ENCODE measurements around the gene BRD3OS.
A peak's percentile ranks its signal among the peaks of the same experiment; 100 is the strongest.
"Not testable (repeated sequence)": the region's sequence is repeated elsewhere in the genome, so short reads cannot be mapped to it uniquely, and the experiment has no call there.

BRD3OS gene

GRCh38 chr9:134024828-134025605 lies at the start of gene BRD3OS:
BRD3OS (plus strand) TSS chr9:134025481; CDS start chr9:134026748, 1,267 bp downstream.
- peak; percentile 96 to 97 for DNase-seq

GRCh38 chr9:133975511-133975910 lies 49.8 kb upstream of the BRD3OS start:
- no peak for DNase-seq

DNA sequence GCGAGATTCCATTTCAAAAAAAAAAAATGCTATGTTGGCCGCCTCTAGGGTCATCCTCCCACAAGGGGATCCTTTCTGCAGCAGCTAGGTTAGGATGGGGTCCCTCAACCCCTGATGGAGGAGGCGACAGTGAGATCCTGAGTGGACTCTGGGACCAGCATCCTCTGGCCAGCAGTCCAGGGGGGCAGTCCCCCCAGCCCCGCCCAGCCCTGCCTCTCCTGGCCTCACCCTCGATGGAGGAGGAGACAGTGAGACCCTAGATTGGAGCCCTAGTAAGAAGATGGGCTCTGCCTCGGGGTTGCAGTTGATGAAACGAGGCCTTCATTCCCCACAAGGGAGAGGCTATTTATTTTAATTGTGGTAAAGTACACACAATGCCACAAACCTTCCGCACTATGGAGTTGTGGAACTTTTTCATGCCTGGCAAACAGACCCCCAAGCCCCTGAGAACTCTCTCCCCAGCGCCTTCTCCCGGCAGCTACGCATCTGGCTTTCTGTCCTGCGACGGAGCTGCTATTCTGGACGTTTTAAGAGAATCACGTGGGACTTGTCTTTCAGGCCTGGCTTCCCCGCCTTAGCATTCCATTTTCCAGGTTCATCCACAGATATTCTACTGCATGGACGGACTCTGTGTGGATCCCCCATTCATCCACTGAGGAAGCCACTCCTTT lies 49.0 kb upstream of the BRD3OS start:
- DNase-seq, result no peak

- no peak for DNase-seq
Measured at GRCh38 chr9:133976887-133977286, 48.4 kb upstream of the BRD3OS start.

GRCh38 chr9:133977421-133978201 lies 47.7 kb upstream of the BRD3OS start:
- no peak for DNase-seq

- no peak for DNase-seq
Measured at GRCh38 chr9:133978226-133978898, 46.9 kb upstream of the BRD3OS start.

DNA sequence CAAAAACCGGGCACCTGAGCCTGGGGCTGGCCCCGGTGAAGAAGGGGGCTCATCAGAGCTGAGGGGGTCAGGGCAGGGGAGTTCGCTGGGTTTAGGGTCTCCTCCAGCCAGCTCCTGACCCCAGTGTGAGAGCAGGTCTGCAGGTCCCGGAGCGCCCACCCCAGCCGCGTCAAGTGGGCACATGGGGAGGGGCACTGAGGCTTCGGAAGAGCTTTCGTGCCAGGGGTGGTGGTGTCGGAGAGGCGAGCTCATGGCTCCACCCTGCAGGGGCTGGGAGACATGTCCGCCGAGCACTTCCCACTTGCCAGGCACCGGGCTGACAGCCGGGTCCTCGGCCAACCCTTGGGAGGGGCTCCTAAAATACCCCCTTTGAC lies 46.4 kb upstream of the BRD3OS start:
- no peak for DNase-seq

GRCh38 chr9:133979273-133979920 lies 45.9 kb upstream of the BRD3OS start:
- DNase-seq, result no peak

GRCh38 chr9:133979921-133980863 lies 45.1 kb upstream of the BRD3OS start:
- no peak for DNase-seq

DNA sequence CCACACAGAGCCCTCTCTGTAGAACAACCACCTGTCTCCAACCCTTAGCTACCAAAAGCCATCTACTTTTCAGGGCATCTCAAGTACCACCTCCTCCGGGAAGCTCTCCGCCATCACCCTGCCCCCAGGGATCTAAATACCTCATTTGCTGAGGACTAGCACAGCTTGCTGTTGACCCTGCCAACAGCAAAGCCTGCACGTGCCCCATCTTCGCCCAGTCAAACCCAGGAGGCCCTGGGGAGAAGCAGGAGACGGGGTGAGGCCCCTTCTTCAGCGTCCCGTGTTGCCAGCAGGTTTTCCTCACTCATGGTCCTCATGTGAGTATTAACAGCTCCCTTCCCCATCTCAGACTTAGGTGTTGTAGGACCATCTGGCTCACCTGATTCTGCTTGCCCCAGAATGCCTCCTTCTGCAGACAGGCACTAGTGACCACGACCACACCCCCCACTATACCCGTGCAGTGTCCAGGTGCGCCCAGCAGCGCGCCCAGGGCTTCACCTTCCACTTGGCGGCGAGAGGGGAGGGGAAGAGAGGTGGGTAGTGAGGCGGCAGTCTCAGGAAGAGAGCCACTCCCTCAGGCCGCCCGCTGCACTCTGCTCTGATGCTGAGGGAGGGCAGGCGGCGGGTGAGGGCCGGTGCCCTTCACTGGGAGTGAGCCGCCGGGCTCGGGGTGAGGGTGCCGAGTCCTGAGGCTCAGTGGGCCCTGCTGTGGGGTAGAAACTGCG lies 44.3 kb upstream of the BRD3OS start:
- no peak for DNase-seq

DNA sequence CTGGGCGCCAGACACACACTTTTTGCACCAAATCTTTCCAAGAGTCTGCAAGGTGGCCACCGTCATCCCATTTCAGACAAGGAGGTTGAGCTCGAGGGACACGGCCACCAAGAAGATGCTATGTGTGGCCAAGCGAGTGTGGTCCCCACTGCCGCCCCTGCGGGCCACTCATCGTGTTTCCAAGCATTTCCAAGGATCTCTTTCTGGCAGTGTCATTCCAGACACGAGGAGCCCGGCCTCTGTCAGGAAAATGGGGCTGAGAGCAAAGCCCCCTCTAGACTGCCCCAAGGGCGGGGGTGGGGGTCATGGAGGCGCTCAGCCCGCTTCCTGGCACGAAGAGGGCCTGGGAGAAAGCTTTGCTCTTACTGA lies 43.7 kb upstream of the BRD3OS start:
- DNase-seq, result no peak

- DNase-seq, result no peak
Measured at GRCh38 chr9:133981958-133982681, 43.2 kb upstream of the BRD3OS start.

- no peak for DNase-seq
Measured at GRCh38 chr9:133982971-133983720, 42.1 kb upstream of the BRD3OS start.

DNA sequence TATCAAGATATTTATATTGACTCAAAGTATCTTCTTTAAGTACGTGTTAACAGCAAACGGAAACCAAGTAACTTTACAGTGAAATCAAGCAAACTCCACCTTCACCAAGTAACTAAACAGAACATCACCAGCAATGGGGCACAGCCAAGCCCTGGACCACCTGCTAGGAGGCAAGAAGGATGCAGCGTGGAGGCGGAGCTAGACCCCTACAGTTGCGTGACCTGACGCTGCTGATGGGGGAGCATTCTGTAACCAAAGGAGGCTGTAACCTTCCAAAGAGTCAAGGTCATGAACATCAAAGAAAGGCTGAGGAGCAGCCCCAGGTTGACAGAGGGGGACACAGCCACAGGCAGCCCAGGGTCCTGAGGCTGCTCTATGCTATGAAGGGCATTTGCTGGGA lies 39.2 kb upstream of the BRD3OS start:
- DNase-seq, result no peak

DNA sequence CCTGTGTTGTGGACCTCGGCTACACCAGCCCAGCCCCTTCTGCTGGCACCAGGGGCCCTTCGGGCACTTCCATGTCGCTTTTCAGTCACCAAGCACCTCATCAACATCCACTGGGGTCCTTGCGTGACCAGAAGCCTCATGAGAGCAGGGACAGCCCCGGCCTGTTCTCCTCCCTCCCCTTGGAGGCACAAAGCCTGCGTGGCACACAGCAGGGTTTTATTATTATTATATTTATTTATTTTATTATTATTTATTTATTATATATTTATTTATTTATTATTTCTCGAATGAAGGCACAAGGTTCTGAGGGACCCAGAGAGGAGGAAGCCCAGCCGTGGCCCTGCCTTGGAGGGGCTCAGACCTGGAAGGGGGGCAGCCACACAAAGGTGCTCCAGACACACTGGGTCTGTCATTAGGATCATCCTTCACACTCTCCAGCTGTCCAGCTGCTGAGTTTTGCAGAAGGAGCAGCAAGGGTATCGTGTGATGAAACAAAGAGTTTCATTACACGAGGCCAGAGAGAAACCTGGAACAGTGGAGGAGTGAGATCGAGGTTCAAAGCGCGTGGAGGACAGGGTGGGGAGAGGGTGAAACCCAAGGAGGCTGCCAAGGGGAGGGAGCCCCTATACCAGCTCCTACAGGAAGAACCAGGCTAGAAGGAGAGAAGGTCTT lies 38.4 kb upstream of the BRD3OS start:
- DNase-seq, result no peak

DNA sequence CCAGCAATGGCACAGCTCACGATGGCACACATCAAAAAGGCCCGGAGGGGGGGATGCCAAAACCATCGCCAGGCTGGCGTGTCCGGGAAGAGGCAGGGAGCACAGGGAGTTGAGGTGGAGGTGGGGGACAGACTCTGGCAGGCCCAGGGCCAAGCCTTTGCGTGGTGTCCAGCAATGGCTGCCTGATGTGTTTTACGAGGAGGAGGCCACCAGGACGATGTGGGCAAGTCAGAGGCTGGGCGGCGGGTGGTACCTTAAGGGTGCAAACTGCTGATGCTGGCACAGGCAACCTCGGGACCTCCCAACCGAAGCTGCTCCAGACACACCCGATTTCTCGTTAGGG lies 37.9 kb upstream of the BRD3OS start:
- DNase-seq, result no peak

GRCh38 chr9:133987946-133988665 lies 37.2 kb upstream of the BRD3OS start:
- no peak for DNase-seq

DNA sequence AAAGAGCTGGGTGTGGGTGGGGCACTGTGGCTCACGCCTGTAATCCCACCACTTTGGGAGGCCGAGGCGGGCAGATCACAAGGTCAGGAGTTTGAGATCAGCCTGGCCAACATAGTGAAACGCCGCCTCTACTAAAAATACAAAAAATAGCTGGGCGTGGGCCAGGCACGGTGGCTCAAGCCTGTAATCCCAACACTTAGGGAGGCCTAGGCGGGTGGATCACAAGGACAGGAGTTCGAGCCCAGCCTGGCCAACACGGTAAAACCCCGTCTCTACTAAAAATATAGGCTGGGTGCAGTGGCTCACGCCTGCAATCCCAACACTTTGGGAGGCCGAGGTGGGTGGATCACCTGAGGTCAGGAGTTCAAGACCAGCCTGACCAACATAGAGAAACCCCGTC lies 36.5 kb upstream of the BRD3OS start:
- DNase-seq, result not testable (repeated sequence)

Measured in inflammatory macrophage treated with lipopolysaccharide for 1 hour (primary cell).